Keratinocyte (primary cell): ENCODE measurements around the gene CACNA1C. TPM values are rescaled to one million over a fixed set of nuclear protein-coding genes. Genes with fewer than 3 reads are reported as not detected.

Experiments used
- DNase-seq: peaks from one replicate; pipeline ENCODE4 v3.0.0-alpha.2; 2011; ENCODE audit warnings: low read depth, missing footprints, low spot score
- FAIRE-seq: peaks from 2 replicates; lab custom pipeline; 2011; peaks lifted over from hg19 to GRCh38; lab: Jason Lieb, UNC
- H2AFZ ChIP-seq: 2 replicates; pipeline ENCODE4 v1.6.0; 2012; ENCODE audit warnings: low read length, control low read depth, inconsistent platforms; ENCODE audit not compliant: control insufficient read depth
- H3K27ac ChIP-seq: 2 replicates; pipeline ENCODE4 v1.5.1; 2011; ENCODE audit warnings: low read length; ENCODE audit not compliant: control insufficient read depth, insufficient read depth
- H3K27me3 ChIP-seq: 3 replicates; pipeline ENCODE4 v1.6.0; 2011; ENCODE audit warnings: low read length; ENCODE audit not compliant: control insufficient read depth, insufficient read depth; ENCODE audit errors: extremely low read depth
- H3K36me3 ChIP-seq, 2 experiments: 2 replicates in 1 of 2; 3 replicates in 1 of 2; pipeline ENCODE4 v1.5.1; 2011; ENCODE audit warnings: low read length in 2 of 2, mild to moderate bottlenecking in 1 of 2; ENCODE audit not compliant: control insufficient read depth in 2 of 2, insufficient read depth in 2 of 2; ENCODE audit errors: extremely low read depth in 1 of 2
- H3K4me1 ChIP-seq: 3 replicates; pipeline ENCODE4 v1.5.1; 2011; ENCODE audit warnings: low read length; ENCODE audit not compliant: control insufficient read depth, insufficient read depth; ENCODE audit errors: extremely low read depth
- H3K4me2 ChIP-seq: 3 replicates; pipeline ENCODE4 v1.6.0; 2011; ENCODE audit warnings: low read depth, low read length; ENCODE audit not compliant: control insufficient read depth, insufficient read depth; ENCODE audit errors: extremely low read depth
- H3K4me3 ChIP-seq, 3 experiments: fragments of 200-600 bp in 1 of 3; sonication (generic) in 1 of 3; 2 replicates in 2 of 3; 3 replicates in 1 of 3; pipeline ENCODE4 v1.5.1; 2011 to 2016; ENCODE audit warnings: low read length in 3 of 3, mild to moderate bottlenecking in 3 of 3, control low read depth in 2 of 3, inconsistent platforms in 1 of 3, low read depth in 1 of 3, mixed read lengths in 1 of 3, mixed run types in 1 of 3, moderate library complexity in 1 of 3; ENCODE audit not compliant: control insufficient read depth in 2 of 3, insufficient read depth in 2 of 3; ENCODE audit errors: extremely low read depth in 1 of 3
- H3K79me2 ChIP-seq: 2 replicates; pipeline ENCODE4 v1.6.0; 2012; ENCODE audit warnings: low read length; ENCODE audit not compliant: control insufficient read depth, insufficient read depth
- H3K9ac ChIP-seq: 3 replicates; pipeline ENCODE4 v1.6.0; 2011; ENCODE audit warnings: low read length; ENCODE audit not compliant: control insufficient read depth, insufficient read depth; ENCODE audit errors: extremely low read depth
- H3K9me1 ChIP-seq: 3 replicates; pipeline ENCODE4 v1.6.0; 2011; ENCODE audit warnings: low read length; ENCODE audit not compliant: control insufficient read depth, insufficient read depth; ENCODE audit errors: extremely low read depth
- H3K9me3 ChIP-seq: 2 replicates; pipeline ENCODE4 v1.5.1; 2012; ENCODE audit warnings: low read depth, low read length; ENCODE audit not compliant: control insufficient read depth
- H4K20me1 ChIP-seq: 3 replicates; pipeline ENCODE4 v1.6.0; 2011; ENCODE audit warnings: low read length; ENCODE audit not compliant: control insufficient read depth, insufficient read depth; ENCODE audit errors: extremely low read depth
- EZH2 ChIP-seq: IDR thresholded peaks from one replicate; pipeline ENCODE4 v1.6.1; 2012; ENCODE audit warnings: inconsistent platforms, mild to moderate bottlenecking, low read length, moderate library complexity
- dilution Hi-C: fragments of 300-500 bp; cut with MboI; formaldehyde crosslinking; loops from one replicate; pipeline ENCODE4 v1.7.0; 2020; ENCODE audit warnings: low sequenced_read_pairs; ENCODE audit not compliant: extremely low pct_ligation_motif_present
- polyA plus RNA-seq, 5 experiments: library from polyadenylated mRNA; depleted of rRNA in 3 of 5; stranded (reverse) in 3 of 5; stranded (forward) in 1 of 5; unstranded in 1 of 5; fragments of >200 nt; gene quantifications; 1 replicate in 1 of 5; 2 replicates in 3 of 5; 3 replicates in 1 of 5; pipeline versions ENCODE4 v1.2.1 to v1.2.3, GENCODE V29; 2011 to 2012; ENCODE audit warnings: missing spikeins in 2 of 5, low read depth in 1 of 5, low replicate concordance in 1 of 5
- TF ChIP-seq, protein P1 (sequence below), 3 experiments: IDR thresholded peaks in 1 of 3; conservative IDR thresholded peaks in 1 of 3; optimal IDR thresholded peaks in 1 of 3; 2 replicates in 2 of 3; 3 replicates in 1 of 3; pipeline versions ENCODE3 to v1.5.1; 2011; ENCODE audit warnings: low read length in 3 of 3, mild to moderate bottlenecking in 3 of 3, moderate library complexity in 2 of 3, control low read depth in 1 of 3, inconsistent platforms in 1 of 3; ENCODE audit not compliant: insufficient read depth in 2 of 3; ENCODE audit errors: extremely low read depth in 1 of 3

CACNA1C gene
- polyA plus RNA-seq, 1 donor (not counting 4 experiments of a cell fraction or from before 2014, with no cell fraction given), result not detected

GRCh38 chr12:2083008-2083407 is 30.2 kb downstream of the CACNA1C start:
- Histone ChIP-seq H3K9me1 (no peaks in the 10 kb centered on the region), H4K20me1 (no peaks in the 10 kb centered on the region), H3K9me3 (no peaks in the 10 kb centered on the region), H3K4me2 (no peak overlapping the region), H3K4me1 (no peaks in the 10 kb centered on the region), H3K36me3 (no peaks in the 10 kb centered on the region), H3K27ac (no peak overlapping the region), H3K79me2 (no peaks in the 10 kb centered on the region), H3K27me3 (no peaks in the 10 kb centered on the region), H2AFZ (no peak overlapping the region), H3K9ac (no peak overlapping the region), H3K4me3 (no peak overlapping the region)
- dilution Hi-C loops, result no loop called here
- DNase-seq, result no peak
- TF ChIP-seq, protein P1, sequence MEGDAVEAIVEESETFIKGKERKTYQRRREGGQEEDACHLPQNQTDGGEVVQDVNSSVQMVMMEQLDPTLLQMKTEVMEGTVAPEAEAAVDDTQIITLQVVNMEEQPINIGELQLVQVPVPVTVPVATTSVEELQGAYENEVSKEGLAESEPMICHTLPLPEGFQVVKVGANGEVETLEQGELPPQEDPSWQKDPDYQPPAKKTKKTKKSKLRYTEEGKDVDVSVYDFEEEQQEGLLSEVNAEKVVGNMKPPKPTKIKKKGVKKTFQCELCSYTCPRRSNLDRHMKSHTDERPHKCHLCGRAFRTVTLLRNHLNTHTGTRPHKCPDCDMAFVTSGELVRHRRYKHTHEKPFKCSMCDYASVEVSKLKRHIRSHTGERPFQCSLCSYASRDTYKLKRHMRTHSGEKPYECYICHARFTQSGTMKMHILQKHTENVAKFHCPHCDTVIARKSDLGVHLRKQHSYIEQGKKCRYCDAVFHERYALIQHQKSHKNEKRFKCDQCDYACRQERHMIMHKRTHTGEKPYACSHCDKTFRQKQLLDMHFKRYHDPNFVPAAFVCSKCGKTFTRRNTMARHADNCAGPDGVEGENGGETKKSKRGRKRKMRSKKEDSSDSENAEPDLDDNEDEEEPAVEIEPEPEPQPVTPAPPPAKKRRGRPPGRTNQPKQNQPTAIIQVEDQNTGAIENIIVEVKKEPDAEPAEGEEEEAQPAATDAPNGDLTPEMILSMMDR (optimal IDR thresholded peaks at IDR 0.05 in 1 of 3, IDR thresholded peaks at IDR 0.05 in 1 of 3, conservative IDR thresholded peaks at IDR 0.05 in 1 of 3; ENCODE audit: extremely low read depth in 1 of 3, insufficient read depth in 2 of 3, low read length in 3 of 3), result no peak
- TF ChIP-seq EZH2, result no peak
- no peak for FAIRE-seq

DNA sequence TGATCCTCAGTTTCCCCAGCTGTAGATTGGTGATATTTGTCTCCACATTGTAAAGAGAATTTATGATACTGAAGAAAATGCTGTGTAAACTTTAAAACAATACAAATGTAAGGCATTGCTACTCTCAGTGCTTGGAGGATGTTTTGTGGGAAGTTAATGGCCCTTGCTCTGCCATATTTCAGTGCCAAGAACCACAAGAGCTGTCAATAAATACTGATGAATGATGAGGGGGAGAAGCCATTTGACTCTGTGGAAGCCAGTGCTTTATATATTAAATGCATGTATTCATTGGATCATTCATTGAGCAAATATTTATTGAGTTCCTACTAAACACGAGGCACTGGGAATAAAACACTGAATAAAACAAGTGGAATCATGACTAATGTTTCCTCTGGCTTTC is 30.8 kb downstream of the CACNA1C start:
- Histone ChIP-seq H3K9me1 (no peaks in the 10 kb centered on the region), H3K9me3 (no peaks in the 10 kb centered on the region), H2AFZ (no peak overlapping the region), H3K36me3 (no peaks in the 10 kb centered on the region), H3K4me3 (no peak overlapping the region), H3K4me1 (no peaks in the 10 kb centered on the region), H4K20me1 (no peaks in the 10 kb centered on the region), H3K79me2 (no peaks in the 10 kb centered on the region), H3K4me2 (no peak overlapping the region), H3K9ac (no peak overlapping the region), H3K27ac (no peak overlapping the region), H3K27me3 (no peaks in the 10 kb centered on the region)
- no peak for FAIRE-seq
- DNase-seq, result no peak
- dilution Hi-C loops, result no loop called here
- TF ChIP-seq, protein P1 (optimal IDR thresholded peaks at IDR 0.05 in 1 of 3, IDR thresholded peaks at IDR 0.05 in 1 of 3, conservative IDR thresholded peaks at IDR 0.05 in 1 of 3; ENCODE audit: extremely low read depth in 1 of 3, insufficient read depth in 2 of 3, low read length in 3 of 3), result no peak
- TF ChIP-seq EZH2, result no peak
